GM12892 (cell line): ENCODE results near the gene SLCO2A1.

ENCODE experiments used
- DNase-seq: peaks from one replicate; pipeline ENCODE4 v3.0.0; 2011; ENCODE audit not compliant: insufficient read length
- FAIRE-seq: peaks from 2 replicates; lab custom pipeline; 2011; peaks lifted over from hg19 to GRCh38; lab: Jason Lieb, UNC
- POLR2A ChIP-seq: IDR thresholded peaks from 2 replicates; pipeline ENCODE4 v1.6.1; 2011; ENCODE audit warnings: low read depth, low read length, control low read depth
- POLR2AphosphoS5 ChIP-seq: IDR thresholded peaks from 2 replicates; pipeline ENCODE4 v1.6.1; 2011; ENCODE audit warnings: low read depth, low read length, control low read depth
- TAF1 ChIP-seq: IDR thresholded peaks from 2 replicates; pipeline ENCODE4 v1.6.1; 2011; ENCODE audit warnings: low read depth, mild to moderate bottlenecking, control low read depth, low read length, borderline replicate concordance

Gene SLCO2A1

GRCh38 chr3:134028486-134029255 is 1.1 kb downstream of the SLCO2A1 start:
- no peak for TF ChIP-seq POLR2AphosphoS5
- TF ChIP-seq POLR2A = no peak
- no peak for TF ChIP-seq TAF1
- DNase-seq (no peak), FAIRE-seq (no peak)

- no peak for FAIRE-seq
- DNase-seq = no peak
- no peak for TF ChIP-seq POLR2AphosphoS5
- TF ChIP-seq POLR2A = no peak
- no peak for TF ChIP-seq TAF1
Measured at GRCh38 chr3:134027631-134028030, 2.1 kb downstream of the SLCO2A1 start.

DNA sequence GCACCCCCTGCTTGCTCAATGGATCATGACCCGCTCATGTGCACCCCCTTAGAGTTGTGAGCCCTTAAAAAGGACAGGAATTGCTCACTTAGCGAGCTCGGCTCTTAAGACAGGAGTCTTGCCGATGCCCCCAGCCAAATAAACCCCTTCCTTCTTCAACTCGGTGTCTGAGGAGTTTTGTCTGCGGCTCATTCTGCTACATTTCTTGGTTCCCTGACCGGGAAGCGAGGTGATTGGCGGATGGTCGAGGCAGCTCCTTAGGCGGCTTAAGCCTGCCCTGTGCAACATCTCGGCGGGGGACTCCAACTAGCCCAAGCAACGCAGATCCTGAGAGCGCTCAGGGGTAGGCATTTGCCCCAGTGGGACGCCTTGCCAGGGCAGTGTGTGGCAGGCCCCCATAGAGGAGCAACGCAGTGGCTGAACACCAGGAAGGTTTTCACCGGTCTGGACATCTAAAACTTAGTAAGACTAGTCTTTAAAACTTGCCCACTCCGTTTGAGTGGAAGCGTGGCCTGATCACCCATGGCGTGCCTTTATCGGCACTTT is 9.5 kb downstream of the SLCO2A1 start:
- DNase-seq = no peak
- TF ChIP-seq TAF1 = no peak
- no peak for TF ChIP-seq POLR2AphosphoS5
- no peak for TF ChIP-seq POLR2A
- no peak for FAIRE-seq

DNA sequence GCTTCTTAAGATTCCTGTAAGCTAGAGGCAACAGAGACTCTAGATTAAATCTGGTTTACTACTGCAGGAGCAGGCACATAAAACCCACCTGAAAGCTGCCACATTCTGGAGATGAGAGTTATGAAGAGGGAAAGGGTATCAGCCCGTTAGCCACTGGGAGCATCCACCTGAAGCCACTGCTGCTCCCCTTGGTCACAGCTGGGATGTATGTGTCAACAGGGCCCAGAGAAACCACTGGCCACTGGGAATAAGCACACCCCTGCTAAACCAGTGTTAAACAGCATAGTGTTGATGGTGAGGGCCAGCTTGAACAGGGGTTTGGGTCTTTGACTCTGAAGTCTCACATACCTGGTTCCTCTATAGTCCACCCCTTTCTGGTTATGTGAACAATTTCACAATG is 10.9 kb downstream of the SLCO2A1 start:
- DNase-seq (no peak), FAIRE-seq (no peak)
- no peak for TF ChIP-seq TAF1
- no peak for TF ChIP-seq POLR2A
- no peak for TF ChIP-seq POLR2AphosphoS5

DNA sequence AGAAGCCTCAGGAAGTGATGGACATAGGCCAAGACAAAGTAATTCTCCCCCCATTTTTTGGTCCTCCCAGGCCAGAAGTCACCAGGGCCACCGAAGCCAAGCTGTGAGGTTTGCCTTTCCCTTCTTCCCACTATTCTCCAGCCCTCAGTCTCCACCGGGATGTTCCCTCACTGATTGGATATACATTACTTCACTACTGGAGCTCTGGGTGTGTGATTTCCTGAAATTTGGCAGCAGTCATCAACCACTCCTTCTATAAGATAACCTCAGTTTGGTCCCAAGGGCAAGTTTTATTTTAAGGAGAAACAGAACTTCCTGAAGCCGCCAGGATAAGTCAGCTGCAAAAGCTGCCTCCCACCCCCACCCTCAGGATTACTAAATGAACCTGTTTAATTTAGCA is 11.3 kb downstream of the SLCO2A1 start:
- DNase-seq = no peak
- no peak for FAIRE-seq
- TF ChIP-seq TAF1 (no peak), POLR2AphosphoS5 (no peak), POLR2A (no peak)

DNA sequence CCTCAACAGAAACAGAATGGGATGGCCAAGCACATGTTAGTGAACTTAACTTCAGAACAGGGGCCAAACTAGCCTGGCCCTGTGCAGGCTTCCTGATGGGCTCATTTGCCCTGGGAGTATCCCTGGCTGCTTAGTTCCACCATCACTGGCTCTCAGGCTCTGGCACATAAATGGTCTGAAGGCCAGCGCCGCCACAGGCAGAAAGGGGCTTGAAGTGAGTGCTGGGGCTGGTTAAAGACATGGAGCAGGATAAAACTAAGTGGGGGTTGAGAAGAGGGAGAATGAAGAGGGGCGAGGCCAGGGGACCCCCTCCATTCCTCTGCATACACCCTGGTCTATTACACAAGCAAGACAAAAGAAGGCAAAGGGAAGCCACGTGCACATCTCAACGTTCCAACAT is 12.2 kb downstream of the SLCO2A1 start:
- DNase-seq = no peak
- FAIRE-seq = no peak
- TF ChIP-seq TAF1 (no peak), POLR2A (no peak), POLR2AphosphoS5 (no peak)

GRCh38 chr3:134014270-134014669 is 15.5 kb downstream of the SLCO2A1 start:
- TF ChIP-seq POLR2A = no peak
- no peak for TF ChIP-seq TAF1
- no peak for TF ChIP-seq POLR2AphosphoS5
- FAIRE-seq (no peak), DNase-seq (no peak)

DNA sequence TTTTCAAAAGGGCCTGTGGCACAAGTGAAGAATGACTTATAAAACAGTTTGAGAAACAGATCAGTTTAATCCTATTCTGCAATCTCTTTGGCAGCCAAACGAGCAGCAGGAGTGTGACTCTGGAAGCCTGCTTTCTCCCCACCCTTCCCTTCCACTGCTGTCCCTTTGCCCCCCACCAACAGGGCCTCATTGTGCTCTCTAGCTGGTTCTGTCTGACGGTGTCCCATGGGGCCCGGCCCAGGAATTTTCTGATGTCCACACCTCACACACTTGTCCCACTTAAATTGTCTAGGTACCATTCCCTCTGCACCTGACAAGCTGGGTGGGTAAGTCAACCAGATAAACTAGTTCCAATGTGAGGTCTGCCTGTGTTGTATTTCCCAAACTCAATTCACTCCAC is 16.4 kb downstream of the SLCO2A1 start:
- FAIRE-seq = no peak
- DNase-seq = no peak
- TF ChIP-seq POLR2A (no peak), POLR2AphosphoS5 (no peak), TAF1 (no peak)

- FAIRE-seq = no peak
- TF ChIP-seq POLR2AphosphoS5 = no peak
- no peak for TF ChIP-seq POLR2A
- TF ChIP-seq TAF1 = no peak
- no peak for DNase-seq
Measured at GRCh38 chr3:134009345-134010000, 20.3 kb downstream of the SLCO2A1 start.

DNA sequence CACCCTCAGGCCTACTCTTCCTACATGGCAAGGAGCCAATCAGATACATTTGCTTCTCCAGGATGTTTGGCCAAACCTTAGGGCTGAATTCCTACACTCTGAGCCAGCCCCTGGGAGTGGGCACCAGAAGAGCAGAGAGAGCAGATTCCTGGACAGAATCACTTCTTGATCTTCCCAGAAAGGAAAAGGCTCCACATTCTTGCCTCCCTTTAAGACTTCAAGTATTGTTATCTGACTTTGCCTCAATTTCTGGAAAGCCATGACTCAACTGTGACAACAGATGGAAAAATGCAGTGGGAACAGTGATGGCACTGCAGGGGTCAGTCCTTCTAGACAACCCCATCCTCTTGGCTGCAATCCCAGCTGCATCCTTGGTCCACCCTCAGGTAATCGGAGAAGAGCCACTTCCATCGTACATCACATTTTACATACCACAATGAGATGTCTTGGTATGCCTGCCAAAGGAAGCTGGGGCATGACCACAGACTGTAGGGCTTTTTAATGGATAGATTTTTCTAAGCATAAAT is 21.0 kb downstream of the SLCO2A1 start:
- no peak for TF ChIP-seq POLR2A
- no peak for TF ChIP-seq POLR2AphosphoS5
- no peak for TF ChIP-seq TAF1
- FAIRE-seq (no peak), DNase-seq (no peak)

GRCh38 chr3:134007819-134008218 is 21.9 kb downstream of the SLCO2A1 start:
- no peak for FAIRE-seq
- DNase-seq = no peak
- no peak for TF ChIP-seq POLR2AphosphoS5

- TF ChIP-seq POLR2A (no peak), TAF1 (no peak), POLR2AphosphoS5 (no peak)
- FAIRE-seq = no peak
- DNase-seq = no peak
Measured at GRCh38 chr3:134004841-134005240, 24.9 kb downstream of the SLCO2A1 start.

GRCh38 chr3:134003066-134003465 is 26.7 kb downstream of the SLCO2A1 start:
- DNase-seq = no peak
- TF ChIP-seq POLR2A = no peak
- no peak for TF ChIP-seq TAF1
- TF ChIP-seq POLR2AphosphoS5 = no peak
- FAIRE-seq = no peak
